Liver (tissue), 9 donors: ENCODE data around the gene IRF8. TPM values are rescaled to one million over a fixed set of nuclear protein-coding genes. Genes with fewer than 3 reads are reported as not detected.

Experiments used
- DNase-seq: peaks from one replicate; pipeline ENCODE4 v3.0.0-alpha.2; 2017; ENCODE audit warnings: low spot score
- H3K27ac ChIP-seq, 2 donors: one replicate each; pipeline ENCODE4 v1.7.0; 2013; ENCODE audit warnings: inconsistent platforms in 2 of 2, low read length in 2 of 2, control low read depth in 1 of 2, low read depth in 1 of 2, mild to moderate bottlenecking in 1 of 2
- H3K27me3 ChIP-seq, 4 donors: one replicate each; pipeline versions ENCODE4 v1.6.1 to v1.7.0; 2013; ENCODE audit warnings: low read length in 3 of 4, inconsistent platforms in 1 of 4, mild to moderate bottlenecking in 1 of 4, moderate library complexity in 1 of 4; ENCODE audit not compliant: control insufficient read depth in 4 of 4, insufficient read depth in 4 of 4
- H3K36me3 ChIP-seq, 4 donors: one replicate each; pipeline versions ENCODE4 v1.6.1 to v1.7.0; 2013; ENCODE audit warnings: low read length in 3 of 4, mild to moderate bottlenecking in 3 of 4, low read depth in 1 of 4, moderate library complexity in 1 of 4; ENCODE audit not compliant: control insufficient read depth in 4 of 4, insufficient read depth in 3 of 4
- H3K4me1 ChIP-seq, 4 donors: one replicate each; pipeline versions ENCODE4 v1.6.1 to v1.7.0; 2013; ENCODE audit warnings: low read length in 3 of 4, mild to moderate bottlenecking in 3 of 4, moderate library complexity in 1 of 4; ENCODE audit not compliant: control insufficient read depth in 4 of 4, insufficient read depth in 4 of 4
- H3K4me3 ChIP-seq, 3 donors: one replicate each; pipeline versions ENCODE4 v1.6.1 to v1.7.0; 2013; ENCODE audit warnings: low read length in 3 of 3, control low read depth in 1 of 3, low read depth in 1 of 3, mild to moderate bottlenecking in 1 of 3
- H3K9ac ChIP-seq, 2 donors: one replicate each; pipeline ENCODE4 v1.7.0; 2013; ENCODE audit warnings: low read length in 2 of 2, mild to moderate bottlenecking in 2 of 2, moderate library complexity in 2 of 2, control low read depth in 1 of 2, low read depth in 1 of 2
- H3K9me3 ChIP-seq, 4 donors: one replicate each; pipeline versions ENCODE4 v1.6.1 to v1.7.0; 2013; ENCODE audit warnings: low read length in 3 of 4; ENCODE audit not compliant: control insufficient read depth in 4 of 4
- ATF3 ChIP-seq: IDR thresholded peaks from 2 replicates; pipeline ENCODE4 v1.6.1; 2016; ENCODE audit warnings: antibody characterized with exemption
- CTCF ChIP-seq: fragments of 150-350 bp; IDR thresholded peaks from 2 replicates; pipeline ENCODE4 v1.5.1; 2017; ENCODE audit warnings: improper control_type of control experiment, low read depth, low read length; ENCODE audit not compliant: missing input control
- EGR1 ChIP-seq, 2 donors: IDR thresholded peaks; 2 replicates each; pipeline ENCODE4 v1.6.1; 2016 to 2018; ENCODE audit warnings: antibody characterized with exemption in 2 of 2, low read depth in 2 of 2
- FOXA2 ChIP-seq: IDR thresholded peaks from 2 replicates; pipeline ENCODE4 v1.6.1; 2016; ENCODE audit warnings: antibody characterized with exemption
- GABPA ChIP-seq, 2 donors: IDR thresholded peaks in 1 of 2; conservative IDR thresholded peaks in 1 of 2; 2 replicates each; pipeline ENCODE4 v1.6.1; 2016; ENCODE audit warnings: antibody characterized with exemption in 2 of 2, mild to moderate bottlenecking in 1 of 2, moderate library complexity in 1 of 2
- HNF4A ChIP-seq, 2 donors: conservative IDR thresholded peaks; 2 replicates each; pipeline ENCODE4 v1.6.1; 2016; ENCODE audit warnings: antibody characterized with exemption in 2 of 2, mild to moderate bottlenecking in 2 of 2
- MAX ChIP-seq: IDR thresholded peaks from 2 replicates; pipeline ENCODE4 v1.6.1; 2016; ENCODE audit warnings: antibody characterized with exemption
- NR2F2 ChIP-seq: IDR thresholded peaks from 2 replicates; pipeline ENCODE4 v1.6.1; 2016; ENCODE audit warnings: antibody characterized with exemption
- RAD21 ChIP-seq, 2 donors: IDR thresholded peaks; 2 replicates each; pipeline ENCODE4 v1.6.1; 2016; ENCODE audit warnings: antibody characterized with exemption in 2 of 2, mild to moderate bottlenecking in 2 of 2
- RXRA ChIP-seq, 2 donors: IDR thresholded peaks; 2 replicates each; pipeline ENCODE4 v1.6.1; 2017 to 2018; ENCODE audit warnings: antibody characterized with exemption in 2 of 2, mild to moderate bottlenecking in 1 of 2
- SP1 ChIP-seq: IDR thresholded peaks from 2 replicates; pipeline ENCODE4 v1.6.1; 2018; ENCODE audit warnings: antibody characterized with exemption, mild to moderate bottlenecking
- TAF1 ChIP-seq: conservative IDR thresholded peaks from 2 replicates; pipeline ENCODE4 v1.6.1; 2016; ENCODE audit warnings: antibody characterized with exemption, mild to moderate bottlenecking
- YY1 ChIP-seq: IDR thresholded peaks from 2 replicates; pipeline ENCODE4 v1.6.1; 2016; ENCODE audit warnings: antibody characterized with exemption, mild to moderate bottlenecking
- ZBTB33 ChIP-seq: IDR thresholded peaks from 2 replicates; pipeline ENCODE4 v1.6.1; 2016; ENCODE audit warnings: antibody characterized with exemption
- WGBS: extraction: QIAGEN DNeasy Blood & Tissue Kit; methylation state at CpG from one replicate; pipeline ENCODE4 v1.1.7; 2013; 5-methylcytosine and 5-hydroxymethylcytosine counted together
- polyA plus RNA-seq, 2 donors: library from polyadenylated mRNA; stranded (reverse) in 1 of 2; unstranded in 1 of 2; fragments of 200-250 nt in 1 of 2; fragments of >200 nt in 1 of 2; fragmentation: Nextera tagmentation in 1 of 2; extraction: Ambion mirVana in 1 of 2; gene quantifications; one replicate each; pipeline versions ENCODE4 v1.2.1 to v1.2.3, GENCODE V29; 2013 to 2015
- total RNA-seq, 2 donors: library from RNA; depleted of rRNA; stranded (reverse); fragments of >200 nt; gene quantifications; one replicate each; pipeline ENCODE4 v1.2.3, GENCODE V29; 2014
- donor health status: healthy.
- donor health status: healthy.
- donor health status: healthy.
- donor health status: healthy.
- donor health status: healthy.

IRF8 gene
- total and polyA plus RNA-seq, 4 donors = 5.1 to 25.8 (median 12.3) TPM

- no peak overlapping the region for H3K27ac ChIP-seq
- H3K36me3 ChIP-seq = no peaks in the 10 kb centered on the region
- WGBS = 75% methylated on average over 7 of the region's 7 CpGs
- DNase-seq = no peak
- TF ChIP-seq TAF1 = no peak
- no peak for TF ChIP-seq FOXA2
- no peak for TF ChIP-seq GABPA (IDR thresholded peaks at IDR 0.05 in 1 of 2, conservative IDR thresholded peaks at IDR 0.05 in 1 of 2)
- no peak for TF ChIP-seq RAD21 (IDR thresholded peaks at IDR 0.05)
- no peak for TF ChIP-seq EGR1 (IDR thresholded peaks at IDR 0.05; ENCODE audit: low read depth in 2 of 2)
- TF ChIP-seq CTCF = no peak
- no peak for TF ChIP-seq NR2F2
- no peaks in the 10 kb centered on the region for H3K9me3 ChIP-seq
- peaks cover 0 to 15% (median 6%) of the 10 kb centered on the region in 4 donors for H3K4me1 ChIP-seq
- H3K4me3 ChIP-seq = no peak overlapping the region
- H3K9ac ChIP-seq = no peak overlapping the region
- H3K27me3 ChIP-seq = no peaks in the 10 kb centered on the region
These were observed 29.0 kb downstream of the IRF8 start for GRCh38 chr16:85927959-85928358.

- Histone ChIP-seq H3K9ac (no peak overlapping the region), H3K27me3 (no peaks in the 10 kb centered on the region), H3K27ac (no peak overlapping the region), H3K9me3 (no peaks in the 10 kb centered on the region), H3K36me3 (no peaks in the 10 kb centered on the region), H3K4me3 (no peak overlapping the region), H3K4me1 (peaks cover 0 to 15% (median 6%) of the 10 kb centered on the region in 4 donors)
- 23% methylated on average over 10 of the region's 10 CpGs for WGBS
- DNase-seq = no peak
- peak; percentile 59 for TF ChIP-seq ATF3
- TF ChIP-seq NR2F2 = no peak
- TF ChIP-seq RAD21 (IDR thresholded peaks at IDR 0.05) = peak in 1 of 2 donors; percentile 41
- peak in 1 of 2 donors; percentile 10 for TF ChIP-seq RXRA (IDR thresholded peaks at IDR 0.05)
- no peak for TF ChIP-seq MAX
- TF ChIP-seq FOXA2 = no peak
- peak; percentile 30 for TF ChIP-seq SP1
These were observed 29.4 kb downstream of the IRF8 start for GRCh38 chr16:85928401-85928820.

- H3K27me3 ChIP-seq = no peaks in the 10 kb centered on the region
- no peaks in the 10 kb centered on the region for H3K9me3 ChIP-seq
- H3K9ac ChIP-seq = no peak overlapping the region
- peak; percentile 33 to 50 for TF ChIP-seq HNF4A (conservative IDR thresholded peaks at IDR 0.05)
- no peak for TF ChIP-seq YY1
- no peak for TF ChIP-seq RAD21 (IDR thresholded peaks at IDR 0.05)
- TF ChIP-seq CTCF = no peak
- no peak for TF ChIP-seq TAF1
- no peak for TF ChIP-seq GABPA (IDR thresholded peaks at IDR 0.05 in 1 of 2, conservative IDR thresholded peaks at IDR 0.05 in 1 of 2)
- peak; percentile 51 for TF ChIP-seq SP1
- no peak for TF ChIP-seq ZBTB33
- TF ChIP-seq ATF3 = no peak
- no peak for TF ChIP-seq MAX
- no peaks in the 10 kb centered on the region for H3K36me3 ChIP-seq
- H3K4me1 ChIP-seq = peaks cover 0 to 15% (median 6%) of the 10 kb centered on the region in 4 donors
- H3K27ac ChIP-seq = no peak overlapping the region
- no peak overlapping the region for H3K4me3 ChIP-seq
- 80% methylated on average over 16 of the region's 16 CpGs for WGBS
- DNase-seq = no peak
These were observed 30.3 kb downstream of the IRF8 start for GRCh38 chr16:85929259-85929721.
